HUDEP-2 (cell line): ENCODE measurements around the gene POU4F1.

Source experiments
- DNase-seq, 76 experiments: peaks; one replicate each; lab custom pipeline; 2025; ENCODE audit not compliant: unreplicated experiment in 76 of 76; lab: John Stamatoyannopoulos, UW

Gene POU4F1

GRCh38 chr13:78593652-78594455 lies 9.5 kb downstream of the POU4F1 start:
- no peak for DNase-seq

- no peak for DNase-seq
Observed at GRCh38 chr13:78593129-78593528, 10.2 kb downstream of the POU4F1 start.

- DNase-seq = no peak
Observed at GRCh38 chr13:78592584-78592983, 10.8 kb downstream of the POU4F1 start.

DNA sequence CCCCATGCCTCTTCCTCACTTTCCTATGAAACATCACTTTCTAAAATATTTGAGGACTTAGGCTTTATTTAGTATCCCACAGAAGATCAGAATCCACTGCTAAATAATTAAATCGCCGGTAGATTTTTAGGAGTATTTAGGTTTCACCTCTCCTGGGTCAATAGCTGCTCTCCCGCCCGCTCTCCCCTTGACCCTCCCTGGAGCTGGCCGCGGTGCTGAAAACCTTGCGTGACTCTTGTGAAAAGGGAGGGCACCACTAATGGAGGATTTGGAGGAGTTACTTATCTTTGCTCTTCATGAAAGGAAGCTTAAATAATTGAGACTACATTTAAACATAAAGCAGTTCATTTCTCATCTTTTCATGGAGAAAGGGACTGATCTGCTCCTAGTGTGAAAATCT lies 14.1 kb downstream of the POU4F1 start:
- DNase-seq = peak in 53 of 76 experiments; percentile 3 to 64 (median 24)

GRCh38 chr13:78587395-78587794 lies 16.0 kb downstream of the POU4F1 start:
- no peak for DNase-seq

DNA sequence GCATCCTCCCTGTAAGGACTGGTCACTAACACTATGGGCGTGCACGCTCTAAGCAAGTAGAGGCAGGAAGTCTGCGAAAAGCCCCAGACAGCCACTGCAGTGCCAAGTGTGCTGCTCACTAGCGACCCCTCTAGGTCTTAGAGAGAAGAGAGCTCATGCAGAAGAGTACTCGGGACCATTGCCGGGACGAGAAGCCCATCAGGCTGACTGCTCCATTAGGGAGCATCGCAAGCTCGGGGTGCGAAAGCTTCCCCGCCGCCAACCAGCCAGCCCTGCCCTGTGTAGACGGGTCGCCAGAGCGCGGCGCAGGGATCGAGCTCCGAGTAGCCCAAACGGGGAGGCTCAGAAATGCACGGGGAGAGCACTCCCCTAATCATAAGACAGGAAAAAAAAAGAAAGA lies 16.6 kb downstream of the POU4F1 start:
- DNase-seq = peak in 2 of 76 experiments; percentile 1 to 7

- DNase-seq = no peak
Observed at GRCh38 chr13:78576261-78576660, 27.1 kb downstream of the POU4F1 start.

DNA sequence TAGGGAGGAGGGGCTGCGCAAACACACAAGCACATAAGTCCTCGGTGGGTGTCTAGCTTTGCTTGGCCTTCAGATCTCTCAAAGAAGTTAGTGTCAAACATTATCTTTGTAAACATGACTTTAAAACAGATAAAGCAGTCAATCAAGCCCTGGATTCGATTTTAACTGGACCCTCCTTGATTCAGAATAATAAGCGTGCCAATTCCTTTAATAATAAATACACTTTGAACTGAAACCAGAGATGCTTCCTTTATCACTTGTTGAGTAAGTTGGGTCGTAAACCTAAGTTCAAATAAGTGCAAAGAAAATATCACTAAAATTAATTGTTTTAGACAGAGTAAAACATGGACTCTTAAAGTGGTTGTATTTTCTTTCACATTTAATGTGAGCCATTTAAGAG lies 30.9 kb downstream of the POU4F1 start:
- DNase-seq = no peak

- no peak for DNase-seq
Observed at GRCh38 chr13:78569029-78569428, 34.3 kb downstream of the POU4F1 start.

DNA sequence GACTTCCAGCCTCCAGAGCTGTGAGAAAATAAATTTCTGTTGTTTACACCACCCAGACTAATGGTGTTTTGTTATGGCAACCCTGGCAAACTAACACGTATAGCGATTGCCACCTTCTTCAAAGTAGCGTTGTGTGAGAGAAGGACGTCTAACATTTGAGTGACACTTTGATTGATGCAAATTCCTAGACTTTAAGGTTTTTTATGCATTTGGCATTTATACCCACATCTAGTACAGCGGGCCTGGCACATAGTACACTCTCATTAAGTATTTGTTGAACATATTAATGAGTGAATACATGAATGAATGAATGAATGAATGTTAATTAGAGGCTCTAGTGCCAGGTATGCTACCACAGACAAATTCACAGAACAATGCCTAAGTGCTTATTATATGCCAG lies 36.7 kb downstream of the POU4F1 start:
- no peak for DNase-seq

- DNase-seq = no peak
Observed at GRCh38 chr13:78562237-78562889, 41.0 kb downstream of the POU4F1 start.
